Neuron (in vitro differentiated cells): ENCODE results near the gene AKT1S1.

Experiments
- H2AFZ ChIP-seq: one replicate; pipeline ENCODE4 v1.6.1; 2013; ENCODE audit warnings: low read depth, mild to moderate bottlenecking, inconsistent platforms, low read length, moderate library complexity
- H3K27me3 ChIP-seq: one replicate; pipeline ENCODE4 v1.6.1; 2013; ENCODE audit warnings: low read length; ENCODE audit not compliant: insufficient read depth
- H3K36me3 ChIP-seq: one replicate; pipeline ENCODE4 v1.6.1; 2013; ENCODE audit warnings: low read length; ENCODE audit not compliant: insufficient read depth
- H3K4me1 ChIP-seq: one replicate; pipeline ENCODE4 v1.6.1; 2013; ENCODE audit warnings: low read length; ENCODE audit not compliant: insufficient read depth
- H3K4me3 ChIP-seq: 2 replicates; pipeline ENCODE4 v1.5.1; 2013; ENCODE audit warnings: mild to moderate bottlenecking, low read length, moderate library complexity
- H3K9me3 ChIP-seq: one replicate; pipeline ENCODE4 v1.6.1; 2013; ENCODE audit warnings: low read length

Gene AKT1S1

GRCh38 chr19:49884109-49884508, 7.0 kb upstream of the AKT1S1 start:
- H2AFZ ChIP-seq: no peak overlapping the region
- peaks cover 2% of the 10 kb centered on the region for H3K9me3 ChIP-seq
- peaks cover 1% of the 10 kb centered on the region for H3K4me1 ChIP-seq
- peaks cover 58% of the 10 kb centered on the region for H3K36me3 ChIP-seq
- no peaks in the 10 kb centered on the region for H3K27me3 ChIP-seq
- H3K4me3 ChIP-seq: no peak overlapping the region

- Histone ChIP-seq H3K4me1 (peaks cover 9% of the 10 kb centered on the region), H3K4me3 (no peak overlapping the region), H3K27me3 (no peaks in the 10 kb centered on the region), H2AFZ (no peak overlapping the region), H3K36me3 (peaks cover 56% of the 10 kb centered on the region), H3K9me3 (peaks cover 2% of the 10 kb centered on the region)
Measured at GRCh38 chr19:49883094-49883493, 5.9 kb upstream of the AKT1S1 start.

GRCh38 chr19:49882643-49883042, 5.5 kb upstream of the AKT1S1 start:
- no peak overlapping the region for H3K4me3 ChIP-seq
- peaks cover 56% of the 10 kb centered on the region for H3K36me3 ChIP-seq
- H3K4me1 ChIP-seq: peaks cover 9% of the 10 kb centered on the region
- H3K9me3 ChIP-seq: peaks cover 2% of the 10 kb centered on the region
- H3K27me3 ChIP-seq: no peaks in the 10 kb centered on the region
- H2AFZ ChIP-seq: no peak overlapping the region

GRCh38 chr19:49881672-49882394, 4.7 kb upstream of the AKT1S1 start:
- H2AFZ ChIP-seq: no peak overlapping the region
- H3K4me3 ChIP-seq: no peak overlapping the region
- H3K9me3 ChIP-seq: peaks cover 2% of the 10 kb centered on the region
- no peaks in the 10 kb centered on the region for H3K27me3 ChIP-seq
- peaks cover 9% of the 10 kb centered on the region for H3K4me1 ChIP-seq
- H3K36me3 ChIP-seq: peaks cover 56% of the 10 kb centered on the region

- Histone ChIP-seq H3K36me3 (peaks cover 56% of the 10 kb centered on the region), H3K27me3 (no peaks in the 10 kb centered on the region), H3K9me3 (peaks cover 2% of the 10 kb centered on the region), H3K4me1 (peaks cover 9% of the 10 kb centered on the region), H2AFZ (no peak overlapping the region), H3K4me3 (no peak overlapping the region)
Measured at GRCh38 chr19:49881186-49881585, 4.0 kb upstream of the AKT1S1 start.

GRCh38 chr19:49880162-49880869, 3.2 kb upstream of the AKT1S1 start:
- H3K4me3 ChIP-seq: no peak overlapping the region
- H3K27me3 ChIP-seq: no peaks in the 10 kb centered on the region
- H3K4me1 ChIP-seq: peaks cover 16% of the 10 kb centered on the region
- peaks cover 53% of the 10 kb centered on the region for H3K36me3 ChIP-seq
- H2AFZ ChIP-seq: no peak overlapping the region
- H3K9me3 ChIP-seq: peaks cover 2% of the 10 kb centered on the region

GRCh38 chr19:49879243-49879963, 2.2 kb upstream of the AKT1S1 start:
- Histone ChIP-seq H2AFZ (no peak overlapping the region), H3K4me3 (no peak overlapping the region), H3K27me3 (no peaks in the 10 kb centered on the region), H3K4me1 (peaks cover 16% of the 10 kb centered on the region), H3K9me3 (peaks cover 2% of the 10 kb centered on the region), H3K36me3 (peaks cover 48% of the 10 kb centered on the region)

GRCh38 chr19:49878744-49879070, 1.6 kb upstream of the AKT1S1 start:
- H3K9me3 ChIP-seq: peaks cover 2% of the 10 kb centered on the region
- H2AFZ ChIP-seq: no peak overlapping the region
- H3K27me3 ChIP-seq: no peaks in the 10 kb centered on the region
- peak overlapping the region; percentile 80 for H3K4me3 ChIP-seq
- peaks cover 41% of the 10 kb centered on the region for H3K36me3 ChIP-seq
- H3K4me1 ChIP-seq: peaks cover 16% of the 10 kb centered on the region

- Histone ChIP-seq H3K9me3 (peaks cover 2% of the 10 kb centered on the region), H3K27me3 (no peaks in the 10 kb centered on the region), H3K4me3 (peak overlapping the region; percentile 80), H3K4me1 (peaks cover 16% of the 10 kb centered on the region), H3K36me3 (peaks cover 36% of the 10 kb centered on the region), H2AFZ (peak overlapping the region; percentile 37)
Measured at GRCh38 chr19:49877879-49878743, 956 bp upstream of the AKT1S1 start.

GRCh38 chr19:49876422-49877019, 634 bp downstream of the AKT1S1 start:
- Histone ChIP-seq H3K27me3 (no peaks in the 10 kb centered on the region), H3K4me3 (peak overlapping the region; percentile 80), H2AFZ (peak overlapping the region; percentile 60), H3K9me3 (no peaks in the 10 kb centered on the region), H3K4me1 (peaks cover 16% of the 10 kb centered on the region), H3K36me3 (peaks cover 20% of the 10 kb centered on the region)

GRCh38 chr19:49875857-49876421, 1.2 kb downstream of the AKT1S1 start:
- Histone ChIP-seq H3K4me1 (peaks cover 16% of the 10 kb centered on the region), H3K36me3 (peaks cover 14% of the 10 kb centered on the region), H3K27me3 (no peaks in the 10 kb centered on the region), H3K9me3 (no peaks in the 10 kb centered on the region), H3K4me3 (peak overlapping the region; percentile 80), H2AFZ (no peak overlapping the region)

GRCh38 chr19:49875177-49875576, 2.0 kb downstream of the AKT1S1 start:
- Histone ChIP-seq H2AFZ (no peak overlapping the region), H3K36me3 (peaks cover 7% of the 10 kb centered on the region), H3K4me3 (peak overlapping the region; percentile 80), H3K4me1 (peaks cover 21% of the 10 kb centered on the region), H3K27me3 (no peaks in the 10 kb centered on the region), H3K9me3 (no peaks in the 10 kb centered on the region)
